HG03460 (cell line): ENCODE results near the gene HIVEP2.

Source experiments
- ATAC-seq: cut with Tn5 transposase; IDR thresholded peaks from one replicate; pipeline ENCODE4 v1.9.1; 2021; ENCODE audit not compliant: unreplicated experiment

HIVEP2 gene

GRCh38 chr6:142797159-142797558 is 147.8 kb downstream of the HIVEP2 start:
- no peak for ATAC-seq

- no peak for ATAC-seq
Observed at GRCh38 chr6:142796571-142796970, 148.4 kb downstream of the HIVEP2 start.

GRCh38 chr6:142796024-142796423 is 149.0 kb downstream of the HIVEP2 start:
- ATAC-seq, result no peak

- ATAC-seq, result no peak
Observed at GRCh38 chr6:142794424-142794823, 150.6 kb downstream of the HIVEP2 start.

- no peak for ATAC-seq
Observed at GRCh38 chr6:142790257-142790656, 154.7 kb downstream of the HIVEP2 start.

- no peak for ATAC-seq
Observed at GRCh38 chr6:142787422-142787821, 157.6 kb downstream of the HIVEP2 start.

- ATAC-seq, result no peak
Observed at GRCh38 chr6:142786476-142786875, 158.5 kb downstream of the HIVEP2 start.

GRCh38 chr6:142784344-142784743 is 160.6 kb downstream of the HIVEP2 start:
- ATAC-seq, result peak; percentile 99

GRCh38 chr6:142783499-142783898 is 161.5 kb downstream of the HIVEP2 start:
- no peak for ATAC-seq

GRCh38 chr6:142781129-142781528 is 163.8 kb downstream of the HIVEP2 start:
- no peak for ATAC-seq

- no peak for ATAC-seq
Observed at GRCh38 chr6:142773859-142774648, 170.9 kb downstream of the HIVEP2 start.

GRCh38 chr6:142773324-142773723 is 171.7 kb downstream of the HIVEP2 start:
- ATAC-seq, result no peak

- no peak for ATAC-seq
Observed at GRCh38 chr6:142771162-142771561, 173.8 kb downstream of the HIVEP2 start.

- ATAC-seq, result no peak
Observed at GRCh38 chr6:142765306-142765705, 179.7 kb downstream of the HIVEP2 start.

- ATAC-seq, result no peak
Observed at GRCh38 chr6:142764311-142764710, 180.7 kb downstream of the HIVEP2 start.

- no peak for ATAC-seq
Observed at GRCh38 chr6:142763205-142763604, 181.8 kb downstream of the HIVEP2 start.

GRCh38 chr6:142761756-142762155 is 183.2 kb downstream of the HIVEP2 start:
- ATAC-seq, result peak; percentile 66

- ATAC-seq, result no peak
Observed at GRCh38 chr6:142760152-142760551, 184.8 kb downstream of the HIVEP2 start.

- ATAC-seq, result no peak
Observed at GRCh38 chr6:142758629-142759025, 186.3 kb downstream of the HIVEP2 start.

GRCh38 chr6:142757852-142758628 is 186.9 kb downstream of the HIVEP2 start:
- no peak for ATAC-seq

- no peak for ATAC-seq
Observed at GRCh38 chr6:142756215-142756630, 188.8 kb downstream of the HIVEP2 start.

- no peak for ATAC-seq
Observed at GRCh38 chr6:142753196-142753595, 191.8 kb downstream of the HIVEP2 start.
